A673 (cell line): ENCODE measurements around the gene SCAANT1. TPM values are rescaled to one million over a fixed set of nuclear protein-coding genes. Genes with fewer than 3 reads are reported as not detected.

ENCODE experiments used
- BruUV-seq: library from RNA; stranded (reverse); fragments of 400-500 nt; replicated peaks from 2 replicates; lab custom pipeline; 2021; lab: Mats Ljungman, UMichigan
- CTCF ChIA-PET: fragments of 300-600 bp; sonication (Branson Sonifier 250); formaldehyde crosslinking; loops from one replicate; lab custom pipeline; 2022; ENCODE audit warnings: antibody characterized with exemption; lab: Charles Lee
- POLR2A ChIA-PET: fragments of 300-600 bp; sonication (Branson Sonifier 250); formaldehyde crosslinking; loops from one replicate; lab custom pipeline; 2022; ENCODE audit warnings: antibody characterized with exemption; ENCODE audit not compliant: low non-redundant PET; lab: Charles Lee
- DNase-seq: peaks from one replicate; pipeline ENCODE4 v3.0.0-alpha.2; 2015; ENCODE audit warnings: low spot score
- H3K27ac ChIP-seq: fragments of 200-600 bp; sonication (generic); 2 replicates; pipeline ENCODE4 v1.5.1; 2016; ENCODE audit warnings: mixed run types, low read depth, mild to moderate bottlenecking, mixed read lengths, antibody characterized with exemption, low read length; ENCODE audit not compliant: poor library complexity, severe bottlenecking
- H3K27me3 ChIP-seq: fragments of 200-600 bp; sonication (generic); replicated peaks from 2 replicates; pipeline ENCODE4 v1.6.1; 2017; ENCODE audit warnings: mixed run types, low read depth, mild to moderate bottlenecking, mixed read lengths, antibody characterized with exemption, low read length; ENCODE audit not compliant: insufficient read depth, poor library complexity
- H3K36me3 ChIP-seq: fragments of 200-600 bp; sonication (generic); 2 replicates; pipeline ENCODE4 v1.6.1; 2016; ENCODE audit warnings: mixed run types, mild to moderate bottlenecking, mixed read lengths, antibody characterized with exemption, low read length; ENCODE audit not compliant: insufficient read depth, poor library complexity, severe bottlenecking
- H3K4me1 ChIP-seq: fragments of 200-600 bp; sonication (generic); 2 replicates; pipeline ENCODE4 v1.6.1; 2017; ENCODE audit warnings: mixed run types, mild to moderate bottlenecking, mixed read lengths, antibody characterized with exemption, low read length; ENCODE audit not compliant: insufficient read depth, poor library complexity, severe bottlenecking
- H3K4me3 ChIP-seq: fragments of 200-600 bp; sonication (generic); 2 replicates; pipeline ENCODE4 v1.5.1; 2016; ENCODE audit warnings: low read depth, mixed run types, mild to moderate bottlenecking, mixed read lengths, low read length; ENCODE audit not compliant: poor library complexity, severe bottlenecking
- H3K9me3 ChIP-seq: fragments of 200-600 bp; sonication (generic); 2 replicates; pipeline ENCODE4 v1.6.1; 2016; ENCODE audit warnings: mixed run types, low read depth, mild to moderate bottlenecking, mixed read lengths, antibody characterized with exemption, low read length; ENCODE audit not compliant: poor library complexity, severe bottlenecking
- EZH2 ChIP-seq: fragments of 200-600 bp; sonication (generic); IDR thresholded peaks from 2 replicates; pipeline ENCODE4 v1.6.1; 2017; ENCODE audit warnings: borderline replicate concordance, low read depth, mild to moderate bottlenecking, mixed read lengths, antibody characterized with exemption, low read length; ENCODE audit not compliant: poor library complexity, severe bottlenecking
- intact Hi-C: fragments of 100-400 bp; cut with micrococcal nuclease; formaldehyde crosslinking; loops from one replicate; pipeline ENCODE4 v1.10.0; 2022; ENCODE audit not compliant: unreplicated experiment
- total RNA-seq: library from RNA; stranded (reverse); gene quantifications from 2 replicates; pipeline ENCODE4 v1.2.3, GENCODE V29; 2021
- TF ChIP-seq, protein P1 (sequence below): fragments of 300-800, 200-600 bp; sonication (generic); conservative IDR thresholded peaks from 2 replicates; pipeline ENCODE4 v1.5.1; 2017; ENCODE audit warnings: low read depth, mild to moderate bottlenecking, antibody characterized with exemption, low read length, moderate library complexity, mixed read lengths

SCAANT1 gene
- total RNA-seq, 1 experiment from 2014 or later = not detected

DNA sequence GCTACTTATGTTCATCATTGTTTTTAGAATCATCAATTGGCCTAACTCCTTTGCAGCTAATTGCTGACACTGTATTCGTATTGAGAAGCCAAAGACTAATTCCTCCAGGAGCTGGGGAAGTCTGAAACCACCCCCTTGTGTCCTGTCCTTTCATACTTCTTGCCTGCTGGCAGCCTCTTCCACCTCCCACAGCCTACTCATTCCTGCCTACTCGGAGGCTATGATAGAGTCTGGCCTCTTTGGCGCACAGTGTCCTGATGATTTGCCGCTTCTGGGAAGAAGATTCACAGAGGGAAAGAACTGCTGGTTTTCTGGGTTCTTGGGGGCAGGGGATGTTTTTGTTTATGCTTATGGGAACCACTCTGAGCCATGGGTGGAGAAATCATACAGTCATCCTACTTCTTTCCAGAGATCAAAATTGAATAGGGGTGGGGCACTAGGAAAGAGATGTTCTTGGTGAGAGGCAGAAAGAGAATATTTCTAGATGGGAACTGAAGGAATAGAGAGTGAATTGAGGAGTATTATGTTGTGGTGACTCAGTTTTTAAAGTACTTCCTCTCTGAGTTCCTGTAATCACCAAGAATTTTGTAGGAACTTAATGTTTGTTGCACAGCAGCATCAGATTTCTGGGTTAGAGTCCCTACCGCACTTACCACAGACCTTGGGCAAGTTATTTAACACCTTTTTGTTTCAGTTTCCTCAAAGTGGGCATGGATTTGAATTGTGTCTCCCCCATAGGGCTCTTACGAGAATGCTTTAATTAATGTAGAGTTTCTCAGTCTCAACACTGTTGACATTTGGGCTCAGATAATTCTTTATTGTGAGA is 22.1 kb upstream of the SCAANT1 start:
- Histone ChIP-seq H3K4me1 (peaks cover 5% of the 10 kb centered on the region), H3K36me3 (no peaks in the 10 kb centered on the region), H3K4me3 (no peak overlapping the region), H3K9me3 (no peaks in the 10 kb centered on the region), H3K27ac (no peak overlapping the region), H3K27me3 (no peaks in the 10 kb centered on the region)
- BruUV-seq = no TSS peak
- TF ChIP-seq, protein P1, sequence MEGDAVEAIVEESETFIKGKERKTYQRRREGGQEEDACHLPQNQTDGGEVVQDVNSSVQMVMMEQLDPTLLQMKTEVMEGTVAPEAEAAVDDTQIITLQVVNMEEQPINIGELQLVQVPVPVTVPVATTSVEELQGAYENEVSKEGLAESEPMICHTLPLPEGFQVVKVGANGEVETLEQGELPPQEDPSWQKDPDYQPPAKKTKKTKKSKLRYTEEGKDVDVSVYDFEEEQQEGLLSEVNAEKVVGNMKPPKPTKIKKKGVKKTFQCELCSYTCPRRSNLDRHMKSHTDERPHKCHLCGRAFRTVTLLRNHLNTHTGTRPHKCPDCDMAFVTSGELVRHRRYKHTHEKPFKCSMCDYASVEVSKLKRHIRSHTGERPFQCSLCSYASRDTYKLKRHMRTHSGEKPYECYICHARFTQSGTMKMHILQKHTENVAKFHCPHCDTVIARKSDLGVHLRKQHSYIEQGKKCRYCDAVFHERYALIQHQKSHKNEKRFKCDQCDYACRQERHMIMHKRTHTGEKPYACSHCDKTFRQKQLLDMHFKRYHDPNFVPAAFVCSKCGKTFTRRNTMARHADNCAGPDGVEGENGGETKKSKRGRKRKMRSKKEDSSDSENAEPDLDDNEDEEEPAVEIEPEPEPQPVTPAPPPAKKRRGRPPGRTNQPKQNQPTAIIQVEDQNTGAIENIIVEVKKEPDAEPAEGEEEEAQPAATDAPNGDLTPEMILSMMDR = no peak
- TF ChIP-seq EZH2 = no peak
- CTCF ChIA-PET = no interaction called here
- intact Hi-C loops = no loop called here
- POLR2A ChIA-PET = no interaction called here
- no peak for DNase-seq

DNA sequence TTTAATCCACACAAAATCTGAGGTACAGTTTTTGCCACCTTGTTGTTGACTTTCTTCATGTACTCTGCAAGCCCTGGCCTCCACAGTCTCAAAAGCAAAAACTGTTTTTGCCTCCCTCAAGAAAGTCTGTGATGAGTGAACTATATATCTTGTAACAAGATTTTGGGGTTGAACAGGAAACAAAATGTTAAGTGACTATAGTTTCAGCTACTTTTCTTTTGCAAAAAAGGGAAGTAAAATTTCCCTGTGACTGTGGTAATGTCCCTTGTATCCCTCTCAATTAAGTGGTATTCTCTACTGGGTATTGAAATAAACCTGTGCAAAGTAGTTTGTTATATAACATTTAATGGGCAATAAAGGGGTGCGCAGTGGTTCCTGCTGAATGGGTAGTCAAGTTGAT is 21.3 kb upstream of the SCAANT1 start:
- POLR2A ChIA-PET = interaction anchor here (0.6 kb wide), 1 partner anchor 36 kb away, joined by 3 read pairs; no protein-coding TSS in a partner anchor
- TF ChIP-seq EZH2 = no peak
- TF ChIP-seq, protein P1 = no peak
- CTCF ChIA-PET = no interaction called here

DNA sequence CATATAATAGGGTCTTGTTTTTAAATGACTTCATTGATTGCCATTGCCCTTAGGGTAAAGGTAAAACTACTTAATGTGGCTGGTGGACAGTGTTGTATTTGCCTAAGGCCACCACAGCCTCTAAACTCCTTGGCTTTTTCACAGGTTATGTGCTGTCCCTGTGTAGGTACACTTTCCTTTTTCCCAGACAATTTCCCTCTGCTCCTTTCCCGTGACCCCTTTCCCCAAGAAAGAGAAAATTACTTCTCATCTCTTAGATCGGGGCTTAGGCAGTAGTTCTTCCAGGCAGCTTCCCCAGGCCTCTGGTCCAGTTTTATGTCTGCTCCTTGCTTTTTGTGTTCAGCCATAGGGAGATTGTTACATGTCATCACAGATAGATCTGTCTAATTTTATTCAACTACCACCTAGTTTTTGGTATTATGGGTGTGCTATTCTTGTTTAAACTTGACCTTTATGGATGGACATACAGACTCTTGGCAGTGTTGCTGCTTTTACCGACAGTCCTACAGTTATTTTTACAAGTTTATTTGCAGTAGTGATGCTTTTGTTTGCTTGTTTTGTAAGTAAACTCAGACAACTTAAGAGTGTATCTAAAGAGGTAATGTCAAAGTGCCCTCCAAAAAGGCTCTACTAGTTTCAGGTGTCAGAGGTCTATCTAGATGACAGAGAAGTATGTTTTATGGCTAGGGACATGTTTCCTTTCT is 20.5 kb upstream of the SCAANT1 start:
- H3K4me1 ChIP-seq = peaks cover 5% of the 10 kb centered on the region
- CTCF ChIA-PET = no interaction called here
- TF ChIP-seq EZH2 = no peak
- TF ChIP-seq, protein P1 = no peak
- no peak overlapping the region for H3K4me3 ChIP-seq
- no TSS peak for BruUV-seq
- POLR2A ChIA-PET = interaction anchor here (0.6 kb wide), 1 partner anchor 35 kb away, joined by 3 read pairs; no protein-coding TSS in a partner anchor
- DNase-seq = no peak
- no peaks in the 10 kb centered on the region for H3K27me3 ChIP-seq
- H3K9me3 ChIP-seq = no peaks in the 10 kb centered on the region
- H3K27ac ChIP-seq = no peak overlapping the region
- intact Hi-C loops = no loop called here
- no peaks in the 10 kb centered on the region for H3K36me3 ChIP-seq

More for the DNA sequence above, 21.3 kb upstream of the SCAANT1 start:
- intact Hi-C loops = no loop called here
- H3K9me3 ChIP-seq = no peaks in the 10 kb centered on the region
- no TSS peak for BruUV-seq
- no peaks in the 10 kb centered on the region for H3K36me3 ChIP-seq
- no peaks in the 10 kb centered on the region for H3K27me3 ChIP-seq
- DNase-seq = no peak
- H3K4me1 ChIP-seq = peaks cover 5% of the 10 kb centered on the region
- H3K27ac ChIP-seq = no peak overlapping the region
- H3K4me3 ChIP-seq = no peak overlapping the region
